HepG2 (cell line): Measurements from ENCODE around the gene THRB. TPM values are rescaled to one million over a fixed set of nuclear protein-coding genes. Genes with fewer than 3 reads are reported as not detected.

Experiments used
- ATAC-seq: fragments of 200-7000 bp; cut with Tn5 transposase; 3 replicates; pipeline ENCODE4 v1.9.1; 2020; ENCODE audit warnings: mild to moderate bottlenecking, moderate library complexity
- BruUV-seq: library from RNA; stranded (reverse); fragments of 400-500 nt; replicated peaks from 2 replicates; lab custom pipeline; 2021; lab: Mats Ljungman, UMichigan
- CTCF ChIA-PET: fragments of 300-600 bp; formaldehyde crosslinking; extraction: SDS; loops from one replicate; lab custom pipeline; 2021; ENCODE audit warnings: low total read pairs, inconsistent platforms, low intra/inter-chr PET ratio; lab: Yijun Ruan, JAX
- POLR2A ChIA-PET: fragments of 350-600 bp; sonication (Branson Sonifier 250); formaldehyde crosslinking; loops from one replicate; lab custom pipeline; 2020; ENCODE audit warnings: antibody characterized with exemption, inconsistent platforms; lab: Yijun Ruan, JAX
- DNase-seq: peaks from one replicate; pipeline ENCODE4 v3.0.0-alpha.2; 2015; ENCODE audit warnings: low spot score
- FAIRE-seq: peaks from 3 replicates; lab custom pipeline; 2011; peaks lifted over from hg19 to GRCh38; lab: Jason Lieb, UNC
- H2AFZ ChIP-seq: one replicate; pipeline ENCODE4 v1.6.1; 2011; ENCODE audit warnings: low read length, inconsistent platforms
- H3K27ac ChIP-seq: fragments of 300-600 bp; 3 replicates; pipeline ENCODE4 v1.8.0; 2011; ENCODE audit warnings: mixed run types, mild to moderate bottlenecking, mixed read lengths, low read length, inconsistent platforms; ENCODE audit not compliant: insufficient read depth; ENCODE audit errors: extremely low read length
- H3K27me3 ChIP-seq, 2 experiments: fragments of 200-600 bp in 1 of 2; 2 replicates in 1 of 2; 3 replicates in 1 of 2; pipeline versions ENCODE4 v1.6.0 to v1.8.0; 2011; ENCODE audit warnings: low read length in 2 of 2, mild to moderate bottlenecking in 2 of 2, moderate library complexity in 2 of 2, inconsistent platforms in 1 of 2; ENCODE audit not compliant: insufficient read depth in 2 of 2, control insufficient read depth in 1 of 2
- H3K36me3 ChIP-seq, 2 experiments: fragments of 200-600 bp in 1 of 2; replicated peaks in 1 of 2; 2 replicates in 1 of 2; 3 replicates in 1 of 2; pipeline versions ENCODE4 v1.5.1 to v1.8.0; 2011; ENCODE audit warnings: low read length in 2 of 2, inconsistent platforms in 1 of 2; ENCODE audit not compliant: insufficient read depth in 2 of 2, control insufficient read depth in 1 of 2
- H3K4me1 ChIP-seq: 2 replicates; pipeline ENCODE4 v1.5.1; 2012; ENCODE audit warnings: low read length, inconsistent platforms; ENCODE audit not compliant: insufficient read depth
- H3K4me2 ChIP-seq: 2 replicates; pipeline ENCODE4 v1.6.0; 2011; ENCODE audit warnings: low read depth, low read length, inconsistent platforms
- H3K4me3 ChIP-seq, 3 experiments: fragments of 200-600 bp in 1 of 3; sonication (generic), shearing (Covaris generic) in 1 of 3; replicated peaks in 1 of 3; 2 replicates each; pipeline ENCODE4 v1.5.1; 2011 to 2016; ENCODE audit warnings: low read length in 3 of 3, inconsistent platforms in 2 of 3, low read depth in 2 of 3, mild to moderate bottlenecking in 2 of 3, control low read depth in 1 of 3, mixed read lengths in 1 of 3; ENCODE audit not compliant: insufficient read depth in 1 of 3
- H3K79me2 ChIP-seq: one replicate; pipeline ENCODE4 v1.6.1; 2011; ENCODE audit warnings: low read length, inconsistent platforms; ENCODE audit not compliant: insufficient read depth
- H3K9ac ChIP-seq: 2 replicates; pipeline ENCODE4 v1.6.0; 2011; ENCODE audit warnings: mild to moderate bottlenecking, low read depth, low read length, inconsistent platforms; ENCODE audit not compliant: insufficient read depth
- H3K9me3 ChIP-seq: 2 replicates; pipeline ENCODE4 v1.5.1; 2012; ENCODE audit warnings: mild to moderate bottlenecking, low read length
- H4K20me1 ChIP-seq: 2 replicates; pipeline ENCODE4 v1.6.0; 2011; ENCODE audit warnings: inconsistent platforms, mild to moderate bottlenecking, low read length, moderate library complexity; ENCODE audit not compliant: insufficient read depth
- ATF7 ChIP-seq, 2 experiments: fragments of 450-650 bp in 1 of 2; sonication (generic) in 1 of 2; formaldehyde crosslinking in 1 of 2; IDR thresholded peaks; 2 replicates each; pipeline versions ENCODE4 v1.4.0 to v1.6.1; 2016 to 2020; ENCODE audit warnings: antibody characterized with exemption in 1 of 2, mild to moderate bottlenecking in 1 of 2, missing genetic modification reagents in 1 of 2
- CEBPB ChIP-seq: IDR thresholded peaks from 2 replicates; pipeline ENCODE4 v1.6.1; 2011; ENCODE audit warnings: low read depth, low read length, improper control_type of control experiment, borderline replicate concordance
- EED ChIP-seq: sonication (generic); formaldehyde crosslinking; IDR thresholded peaks from 2 replicates; pipeline ENCODE4 v1.5.0; 2020; ENCODE audit warnings: mild to moderate bottlenecking, missing genetic modification reagents
- FOXC1 ChIP-seq: sonication (generic); formaldehyde crosslinking; IDR thresholded peaks from 2 replicates; pipeline ENCODE4 v1.8.0; 2022; ENCODE audit warnings: mild to moderate bottlenecking, missing genetic modification reagents, borderline replicate concordance
- FOXM1 ChIP-seq: sonication (generic); formaldehyde crosslinking; IDR thresholded peaks from 2 replicates; pipeline ENCODE4 v1.5.0; 2020; ENCODE audit warnings: missing genetic modification reagents
- GPN1 ChIP-seq: sonication (generic); formaldehyde crosslinking; IDR thresholded peaks from 2 replicates; pipeline ENCODE4 v1.5.1; 2020; ENCODE audit warnings: missing genetic modification reagents, borderline replicate concordance
- MBD4 ChIP-seq: IDR thresholded peaks from 2 replicates; pipeline ENCODE4 v1.6.1; 2012; ENCODE audit warnings: low read length, inconsistent platforms, borderline replicate concordance
- NR2F1 ChIP-seq, 2 experiments: fragments of 450-650 bp in 1 of 2; formaldehyde crosslinking in 1 of 2; IDR thresholded peaks; 2 replicates each; pipeline versions ENCODE4 v1.5.0 to v1.6.1; 2016 to 2020; ENCODE audit warnings: mild to moderate bottlenecking in 1 of 2, missing compliant biosample characterization in 1 of 2, missing genetic modification reagents in 1 of 2, moderate library complexity in 1 of 2
- NR2F6 ChIP-seq, 2 experiments: IDR thresholded peaks; 2 replicates each; pipeline ENCODE4 v1.6.1; 2016; ENCODE audit warnings: antibody characterized with exemption in 1 of 2, mild to moderate bottlenecking in 1 of 2
- PAF1 ChIP-seq: IDR thresholded peaks from 2 replicates; pipeline ENCODE4 v1.6.1; 2016; ENCODE audit warnings: missing genetic modification reagents, missing compliant biosample characterization
- SMYD3 ChIP-seq: sonication (generic); formaldehyde crosslinking; IDR thresholded peaks from 2 replicates; pipeline ENCODE4 v1.8.1; 2023; ENCODE audit warnings: mild to moderate bottlenecking, missing genetic modification reagents
- SRSF1 ChIP-seq: fragments of 200-400 bp; formaldehyde crosslinking; optimal IDR thresholded peaks from 2 replicates; pipeline ENCODE3; 2017; ENCODE audit warnings: mild to moderate bottlenecking, low read depth, low read length, moderate library complexity
- ZNF225 ChIP-seq: sonication (generic); formaldehyde crosslinking; IDR thresholded peaks from 2 replicates; pipeline ENCODE4 v1.4.0; 2020; ENCODE audit warnings: mild to moderate bottlenecking, missing genetic modification reagents
- ZNF263 ChIP-seq: sonication (generic); formaldehyde crosslinking; IDR thresholded peaks from 2 replicates; pipeline ENCODE4 v1.4.0; 2020; ENCODE audit warnings: missing genetic modification reagents
- ZNF354B ChIP-seq: sonication (generic); formaldehyde crosslinking; IDR thresholded peaks from 2 replicates; pipeline ENCODE4 v1.8.0; 2022; ENCODE audit warnings: mild to moderate bottlenecking, missing genetic modification reagents
- ZNF558 ChIP-seq: sonication (generic); formaldehyde crosslinking; IDR thresholded peaks from 2 replicates; pipeline ENCODE4 v1.9.0; 2022; ENCODE audit warnings: mild to moderate bottlenecking, missing genetic modification reagents, borderline replicate concordance
- ZNF773 ChIP-seq: sonication (generic); formaldehyde crosslinking; IDR thresholded peaks from 2 replicates; pipeline ENCODE4 v1.4.0; 2020; ENCODE audit warnings: missing genetic modification reagents, borderline replicate concordance
- ZSCAN20 ChIP-seq: sonication (generic); formaldehyde crosslinking; IDR thresholded peaks from 2 replicates; pipeline ENCODE4 v1.4.0; 2020; ENCODE audit warnings: missing genetic modification reagents, mild to moderate bottlenecking, borderline replicate concordance
- ZSCAN25 ChIP-seq: sonication (generic); formaldehyde crosslinking; IDR thresholded peaks from 2 replicates; pipeline ENCODE4 v1.8.0; 2022; ENCODE audit warnings: mild to moderate bottlenecking, missing genetic modification reagents
- WGBS: methylation state at CpG from one replicate; pipeline ENCODE4 v1.1.6; 2017; ENCODE audit warnings: low lambda C conversion rate; 5-methylcytosine and 5-hydroxymethylcytosine counted together
- in situ Hi-C: cut with HindIII; loops from 2 replicates; pipeline ENCODE4 v1.10.0; 2017; ENCODE audit warnings: low pct_unique_long_range_greater_than_20kb; ENCODE audit not compliant: extremely low pct_ligation_motif_present
- intact Hi-C: fragments of 100-400 bp; cut with micrococcal nuclease; formaldehyde crosslinking; loops from one replicate; pipeline ENCODE4 v1.10.0; 2022; ENCODE audit not compliant: unreplicated experiment
- polyA plus RNA-seq, 8 experiments: library from polyadenylated mRNA; depleted of rRNA in 3 of 8; stranded (reverse) in 7 of 8; unstranded in 1 of 8; fragments of >200 nt; fragmentation: Illumina TruSeq in 4 of 8; extraction: Trizol in 4 of 8; gene quantifications; 2 replicates each; pipeline versions ENCODE4 v1.2.1 to v1.2.3, GENCODE V29; 2011 to 2016; ENCODE audit warnings: low read depth in 4 of 8, missing spikeins in 1 of 8, mixed read lengths in 1 of 8; ENCODE audit not compliant: insufficient read depth in 1 of 8
- total RNA-seq, 5 experiments: library from RNA; depleted of rRNA; stranded (reverse); fragments of >200 nt; fragmentation: Illumina TruSeq; extraction: Trizol; gene quantifications; 2 replicates each; pipeline ENCODE4 v1.2.3, GENCODE V29; 2016; ENCODE audit warnings: low read depth in 1 of 5
- TF ChIP-seq, protein P1 (sequence below): sonication (generic); formaldehyde crosslinking; conservative IDR thresholded peaks from 2 replicates; pipeline ENCODE4 v1.4.0; 2020; ENCODE audit warnings: missing genetic modification reagents

THRB gene
- total and polyA plus RNA-seq, 2 of the 13 experiments (the other 11 are each of a cell fraction or from before 2014, with no cell fraction given): 4.7 to 22.7 TPM

GRCh38 chr3:24500806-24501205 lies 6.2 kb upstream of the THRB start:
- H3K27me3 ChIP-seq: no peaks in the 10 kb centered on the region
- H3K9me3 ChIP-seq: no peaks in the 10 kb centered on the region
- POLR2A ChIA-PET: no interaction called here
- TF ChIP-seq GPN1 (CRISPR knock-in tag): no peak
- TF ChIP-seq CEBPB: 0 out of 2 replicates have a peak, but pooled peaks have one; percentile 15
- in situ Hi-C loops: no loop called here
- BruUV-seq: no TSS peak
- no peaks in the 10 kb centered on the region for H4K20me1 ChIP-seq
- FAIRE-seq (no peak), ATAC-seq (no peak), DNase-seq (no peak)
- no peaks in the 10 kb centered on the region for H3K79me2 ChIP-seq
- no peak overlapping the region for H2AFZ ChIP-seq
- H3K4me2 ChIP-seq: no peak overlapping the region
- CTCF ChIA-PET: no interaction called here
- no peak overlapping the region for H3K27ac ChIP-seq
- H3K4me3 ChIP-seq: no peak overlapping the region
- WGBS: 100% methylated on average over 1 of the region's 1 CpG
- no peaks in the 10 kb centered on the region for H3K36me3 ChIP-seq
- peaks cover 6% of the 10 kb centered on the region; the same call in 1 of the 2 replicates for H3K4me1 ChIP-seq
- intact Hi-C loops: loop anchor here (1.0 kb wide), 1 partner anchor 13 kb away; no protein-coding TSS in a partner anchor
- no peak overlapping the region for H3K9ac ChIP-seq

GRCh38 chr3:24499991-24500390 lies 5.3 kb upstream of the THRB start:
- no peak for DNase-seq
- H2AFZ ChIP-seq: no peak overlapping the region
- no peaks in the 10 kb centered on the region for H3K79me2 ChIP-seq
- H3K9me3 ChIP-seq: no peaks in the 10 kb centered on the region
- ChIA-PET POLR2A (no interaction called here), CTCF (no interaction called here)
- no peak overlapping the region for H3K4me2 ChIP-seq
- no peak for FAIRE-seq
- H3K4me3 ChIP-seq: no peak overlapping the region
- no peaks in the 10 kb centered on the region for H3K36me3 ChIP-seq
- intact Hi-C loops: loop anchor here (5.0 kb wide), 1 partner anchor 433 kb away; no protein-coding TSS in a partner anchor
- no peak overlapping the region for H3K27ac ChIP-seq
- no peak for ATAC-seq
- over 99% methylated on average over 3 of the region's 3 CpGs for WGBS
- BruUV-seq: no TSS peak
- peaks cover 6% of the 10 kb centered on the region; the same call in 1 of the 2 replicates for H3K4me1 ChIP-seq
- no peaks in the 10 kb centered on the region for H3K27me3 ChIP-seq
- in situ Hi-C loops: loop anchor here (5.0 to 10.0 kb wide), 2 partner anchors 135 to 233 kb away; no protein-coding TSS in a partner anchor
- no peak overlapping the region for H3K9ac ChIP-seq
- H4K20me1 ChIP-seq: no peaks in the 10 kb centered on the region
- TF ChIP-seq MBD4 (no peak), SRSF1 (no peak), ATF7 (IDR thresholded peaks at IDR 0.05) (no peak), ATF7 (CRISPR knock-in tag; IDR thresholded peaks at IDR 0.05) (no peak), FOXM1 (no peak), PAF1 (CRISPR knock-in tag) (no peak), NR2F6 (IDR thresholded peaks at IDR 0.05) (no peak), NR2F6 (CRISPR knock-in tag; IDR thresholded peaks at IDR 0.05) (no peak), ZNF773 (no peak), FOXC1 (CRISPR knock-in tag) (no peak), ZNF263 (no peak), ZNF354B (CRISPR knock-in tag) (no peak), NR2F1 (CRISPR knock-in tag; IDR thresholded peaks at IDR 0.05) (no peak), EED (CRISPR knock-in tag) (no peak), SMYD3 (no peak), ZNF558 (CRISPR knock-in tag) (no peak), GPN1 (CRISPR knock-in tag) (no peak), ZNF225 (CRISPR knock-in tag) (no peak), ZSCAN20 (CRISPR knock-in tag) (no peak), ZSCAN25 (CRISPR knock-in tag) (no peak)
- TF ChIP-seq, protein P1, sequence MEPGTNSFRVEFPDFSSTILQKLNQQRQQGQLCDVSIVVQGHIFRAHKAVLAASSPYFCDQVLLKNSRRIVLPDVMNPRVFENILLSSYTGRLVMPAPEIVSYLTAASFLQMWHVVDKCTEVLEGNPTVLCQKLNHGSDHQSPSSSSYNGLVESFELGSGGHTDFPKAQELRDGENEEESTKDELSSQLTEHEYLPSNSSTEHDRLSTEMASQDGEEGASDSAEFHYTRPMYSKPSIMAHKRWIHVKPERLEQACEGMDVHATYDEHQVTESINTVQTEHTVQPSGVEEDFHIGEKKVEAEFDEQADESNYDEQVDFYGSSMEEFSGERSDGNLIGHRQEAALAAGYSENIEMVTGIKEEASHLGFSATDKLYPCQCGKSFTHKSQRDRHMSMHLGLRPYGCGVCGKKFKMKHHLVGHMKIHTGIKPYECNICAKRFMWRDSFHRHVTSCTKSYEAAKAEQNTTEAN (CRISPR knock-in tag): no peak
